Activated gamma-delta T cell (primary cell): ENCODE results near the gene ACIN1.

Experiments used
- DNase-seq: peaks from one replicate; lab custom pipeline; 2025; lab: John Stamatoyannopoulos, UW

The ACIN1 gene

GRCh38 chr14:23104591-23105347, 9.8 kb upstream of the ACIN1 start, which contains the start of gene CIROP:
TSS of gene CIROP (minus strand) at chr14:23104989. CDS start at chr14:23104920, 69 bp downstream.
- no peak for DNase-seq

- no peak for DNase-seq
These were observed 9.2 kb upstream of the ACIN1 start for GRCh38 chr14:23104070-23104590.

- DNase-seq, result no peak
These were observed 8.6 kb upstream of the ACIN1 start for GRCh38 chr14:23103581-23103980.

GRCh38 chr14:23102801-23103200, 7.9 kb upstream of the ACIN1 start:
- DNase-seq, result no peak

- no peak for DNase-seq
These were observed 7.2 kb upstream of the ACIN1 start for GRCh38 chr14:23101986-23102625.

GRCh38 chr14:23101213-23101970, 6.5 kb upstream of the ACIN1 start:
- no peak for DNase-seq

- DNase-seq, result no peak
These were observed 4.4 kb upstream of the ACIN1 start for GRCh38 chr14:23099212-23099861.

- no peak for DNase-seq
These were observed 2.9 kb upstream of the ACIN1 start for GRCh38 chr14:23097786-23098185.

GRCh38 chr14:23095196-23096108, 516 bp upstream of the ACIN1 start, which contains the start of gene C14orf119:
TSS of gene C14orf119 (plus strand) at chr14:23095505. CDS start at chr14:23097659, 2,154 bp downstream.
- DNase-seq, result no peak

GRCh38 chr14:23093991-23094665, 808 bp downstream of the ACIN1 start:
- no peak for DNase-seq

GRCh38 chr14:23093526-23093925, 1.4 kb downstream of the ACIN1 start:
- no peak for DNase-seq

GRCh38 chr14:23093104-23093503, 1.8 kb downstream of the ACIN1 start:
- DNase-seq, result no peak

- DNase-seq, result no peak
These were observed 3.4 kb downstream of the ACIN1 start for GRCh38 chr14:23091294-23092225.

- no peak for DNase-seq
These were observed 4.7 kb downstream of the ACIN1 start for GRCh38 chr14:23090254-23090636.

GRCh38 chr14:23089498-23090253, 5.3 kb downstream of the ACIN1 start:
- no peak for DNase-seq

GRCh38 chr14:23086565-23086964, 8.4 kb downstream of the ACIN1 start:
- DNase-seq, result no peak

- DNase-seq, result no peak
These were observed 9.5 kb downstream of the ACIN1 start for GRCh38 chr14:23085458-23085857.

GRCh38 chr14:23080474-23080873, 14.5 kb downstream of the ACIN1 start:
- DNase-seq, result no peak
